Measurements from ENCODE around the gene PSMC6. TPM values are rescaled to one million over a fixed set of nuclear protein-coding genes. Genes with fewer than 3 reads are reported as not detected.

The PSMC6 gene
- total RNA-seq, 1 donor = 111 TPM

DNA sequence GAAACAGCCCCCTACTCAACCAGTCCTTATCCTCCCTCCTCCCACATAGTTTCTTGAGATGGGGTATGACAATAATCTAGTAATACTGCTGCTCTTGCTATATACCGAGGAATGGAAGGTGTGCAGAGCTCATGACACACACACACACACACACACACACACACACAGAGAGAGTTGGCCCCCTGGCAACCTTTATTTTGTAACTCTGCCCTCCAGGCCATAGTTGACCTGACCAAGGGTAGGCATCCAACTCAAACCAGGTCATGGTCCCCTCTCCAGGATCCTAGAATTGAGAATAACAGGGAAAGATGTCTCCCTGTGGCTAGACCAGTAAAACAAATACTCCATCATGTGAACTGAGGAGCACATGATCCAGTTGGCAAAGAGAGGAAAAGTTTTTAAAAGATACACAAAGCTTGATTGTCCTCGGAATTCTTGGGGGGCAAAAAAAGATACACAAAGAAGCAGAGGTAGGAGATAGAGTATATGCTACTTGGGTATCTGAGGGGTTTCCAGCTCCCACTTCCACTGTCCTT, 22.9 kb upstream of the PSMC6 start:
- H3K4me3 ChIP-seq (ENCODE audit: low read depth, low read length) = no peak overlapping the region
- DNase-seq (ENCODE audit: low read depth) = no peak
- TF ChIP-seq, protein P1, sequence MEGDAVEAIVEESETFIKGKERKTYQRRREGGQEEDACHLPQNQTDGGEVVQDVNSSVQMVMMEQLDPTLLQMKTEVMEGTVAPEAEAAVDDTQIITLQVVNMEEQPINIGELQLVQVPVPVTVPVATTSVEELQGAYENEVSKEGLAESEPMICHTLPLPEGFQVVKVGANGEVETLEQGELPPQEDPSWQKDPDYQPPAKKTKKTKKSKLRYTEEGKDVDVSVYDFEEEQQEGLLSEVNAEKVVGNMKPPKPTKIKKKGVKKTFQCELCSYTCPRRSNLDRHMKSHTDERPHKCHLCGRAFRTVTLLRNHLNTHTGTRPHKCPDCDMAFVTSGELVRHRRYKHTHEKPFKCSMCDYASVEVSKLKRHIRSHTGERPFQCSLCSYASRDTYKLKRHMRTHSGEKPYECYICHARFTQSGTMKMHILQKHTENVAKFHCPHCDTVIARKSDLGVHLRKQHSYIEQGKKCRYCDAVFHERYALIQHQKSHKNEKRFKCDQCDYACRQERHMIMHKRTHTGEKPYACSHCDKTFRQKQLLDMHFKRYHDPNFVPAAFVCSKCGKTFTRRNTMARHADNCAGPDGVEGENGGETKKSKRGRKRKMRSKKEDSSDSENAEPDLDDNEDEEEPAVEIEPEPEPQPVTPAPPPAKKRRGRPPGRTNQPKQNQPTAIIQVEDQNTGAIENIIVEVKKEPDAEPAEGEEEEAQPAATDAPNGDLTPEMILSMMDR (IDR thresholded peaks at IDR 0.05; ENCODE audit: insufficient read depth, low read length) = no peak

DNA sequence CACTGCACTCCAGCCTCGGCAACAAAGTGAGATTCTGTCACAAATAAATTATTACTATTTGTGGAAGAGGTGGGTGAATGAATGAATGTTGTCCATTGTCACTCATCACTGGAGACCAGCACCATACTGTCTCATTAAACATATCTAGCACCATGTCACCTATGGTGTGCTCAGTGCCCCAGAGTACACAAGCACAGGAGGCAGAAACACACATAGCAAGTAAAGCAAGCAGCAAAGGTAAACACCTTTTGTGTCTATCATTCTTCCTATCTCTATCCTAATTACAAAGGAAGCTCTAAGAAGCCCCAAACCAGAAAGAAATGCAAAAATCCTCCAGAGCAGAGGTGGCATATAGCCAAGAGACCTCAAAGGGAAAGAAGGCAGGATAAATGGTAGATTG, 20.8 kb upstream of the PSMC6 start:
- no peak for DNase-seq (ENCODE audit: low read depth)
- TF ChIP-seq, protein P1 (IDR thresholded peaks at IDR 0.05; ENCODE audit: insufficient read depth, low read length) = no peak
- H3K4me3 ChIP-seq (ENCODE audit: low read depth, low read length) = no peak overlapping the region

DNA sequence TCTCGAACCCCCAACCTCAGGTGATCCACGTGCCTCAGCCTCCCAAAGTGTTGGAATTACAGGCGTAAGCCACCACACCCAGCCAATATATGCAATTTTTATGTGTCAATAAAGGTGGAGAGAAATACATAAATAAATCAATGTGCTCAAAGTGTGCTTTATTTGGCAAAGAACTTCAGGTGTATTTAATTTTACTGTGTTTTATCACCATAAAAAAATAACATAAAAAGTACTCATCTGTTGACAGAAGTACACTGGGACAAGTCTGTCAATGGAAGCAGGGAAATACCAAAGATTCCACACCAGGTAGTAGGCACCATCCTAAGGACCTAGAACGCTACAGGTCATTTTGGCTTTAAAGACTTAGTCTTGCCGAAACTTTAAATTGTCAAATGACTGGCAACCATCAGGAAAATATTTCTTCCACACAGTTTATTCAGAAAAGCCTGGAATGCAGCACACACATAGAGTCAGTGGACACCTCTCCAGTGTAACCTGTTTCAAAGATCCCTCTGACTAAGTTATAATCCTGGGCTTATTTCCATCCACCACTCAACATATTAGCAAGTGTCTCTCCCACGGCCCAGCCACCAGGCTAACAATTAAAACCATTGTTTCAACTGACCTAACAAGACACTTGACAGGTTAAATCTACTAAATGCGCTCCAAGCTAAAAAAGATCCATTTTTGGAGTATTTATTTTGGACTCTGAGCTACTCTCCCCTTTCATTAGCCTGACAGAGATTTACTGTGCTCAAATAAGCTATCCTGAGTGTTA, 15.8 kb upstream of the PSMC6 start:
- no peak for DNase-seq (ENCODE audit: low read depth)
- H3K4me3 ChIP-seq (ENCODE audit: low read depth, low read length) = no peak overlapping the region
- TF ChIP-seq, protein P1 (IDR thresholded peaks at IDR 0.05; ENCODE audit: insufficient read depth, low read length) = no peak

DNA sequence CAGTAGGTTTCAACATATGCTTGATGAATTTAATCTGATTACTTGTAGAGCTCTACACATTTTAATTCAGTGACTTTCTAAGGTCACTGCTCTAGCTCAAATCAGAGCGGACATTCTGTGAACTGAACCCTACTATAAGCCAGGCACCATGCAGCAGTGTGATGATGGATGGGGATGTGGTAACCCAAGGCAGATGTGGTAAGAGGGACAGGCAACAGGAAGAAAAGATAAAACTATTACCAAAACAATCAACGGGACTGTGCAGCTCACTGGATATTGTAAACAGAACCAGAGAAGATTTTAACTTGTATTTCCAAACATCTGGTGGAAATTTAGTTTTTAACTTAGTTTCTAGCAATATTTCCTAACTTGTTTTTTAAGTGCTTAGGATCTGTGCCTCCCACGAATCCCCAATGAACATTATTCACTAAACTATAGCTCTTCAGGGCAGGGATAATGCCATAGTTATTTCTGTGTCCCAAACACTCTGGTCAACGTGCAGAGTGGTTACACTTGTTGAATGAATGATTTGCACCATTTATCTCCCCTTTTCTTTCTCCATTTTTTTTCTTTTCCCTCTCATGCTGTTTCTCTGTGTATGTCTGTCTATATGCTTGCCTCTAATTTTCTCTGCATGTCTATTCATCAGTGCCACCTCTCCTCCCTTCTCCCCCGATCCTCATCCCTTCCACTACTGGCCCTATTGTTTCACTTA, 14.6 kb upstream of the PSMC6 start:
- TF ChIP-seq, protein P1 (IDR thresholded peaks at IDR 0.05; ENCODE audit: insufficient read depth, low read length) = no peak
- no peak overlapping the region for H3K4me3 ChIP-seq (ENCODE audit: low read depth, low read length)
- peak; percentile 62 for DNase-seq (ENCODE audit: low read depth)

DNA sequence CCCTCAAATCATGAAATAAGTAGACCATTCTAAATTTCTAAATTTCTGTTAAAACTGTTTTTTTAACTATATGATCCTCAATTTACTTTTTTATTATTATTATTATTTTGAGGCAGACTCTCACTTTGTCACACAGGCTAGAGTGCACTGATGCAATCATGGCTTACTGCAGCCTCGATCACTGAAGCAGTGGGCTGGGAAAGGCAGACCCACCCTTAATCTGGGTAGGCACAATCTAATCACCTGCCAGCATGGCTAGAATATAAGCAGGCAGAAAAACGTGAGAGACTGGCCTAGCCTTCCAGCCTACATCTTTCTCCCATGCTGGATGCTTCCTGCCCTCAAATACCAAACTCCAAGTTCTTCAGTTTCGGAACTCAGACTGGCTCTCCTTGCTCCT, 14.0 kb upstream of the PSMC6 start:
- TF ChIP-seq, protein P1 (IDR thresholded peaks at IDR 0.05; ENCODE audit: insufficient read depth, low read length) = no peak
- DNase-seq (ENCODE audit: low read depth) = no peak
- no peak overlapping the region for H3K4me3 ChIP-seq (ENCODE audit: low read depth, low read length)

DNA sequence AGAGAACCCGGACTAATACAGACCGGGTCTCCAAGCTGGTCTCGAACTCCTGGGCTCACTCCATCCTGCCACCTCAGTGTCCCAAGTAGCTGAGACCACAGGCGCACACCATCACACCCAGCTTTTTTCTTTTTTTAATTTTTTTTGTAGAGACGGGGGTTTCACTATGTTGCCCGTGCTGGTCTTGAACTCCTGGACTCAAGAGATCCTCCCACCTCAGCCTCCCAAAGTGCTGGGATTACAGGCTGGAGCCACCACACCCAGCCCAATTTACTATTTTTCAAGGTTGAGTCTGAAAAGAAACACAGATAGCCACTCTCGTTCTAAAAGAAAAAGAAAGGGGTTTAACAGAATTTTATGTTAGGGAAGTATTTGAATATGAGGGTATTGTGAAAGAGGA, 13.5 kb upstream of the PSMC6 start:
- TF ChIP-seq, protein P1 (IDR thresholded peaks at IDR 0.05; ENCODE audit: insufficient read depth, low read length) = no peak
- H3K4me3 ChIP-seq (ENCODE audit: low read depth, low read length) = no peak overlapping the region
- no peak for DNase-seq (ENCODE audit: low read depth)
